ENCODE results near the gene CBFA2T2. TPM values are rescaled to one million over a fixed set of nuclear protein-coding genes. Genes with fewer than 3 reads are reported as not detected.
"Not testable (repeated sequence)": the region's sequence is repeated elsewhere in the genome, so short reads cannot be mapped to it uniquely, and the experiment has no call there.

CBFA2T2 gene
- total RNA-seq, 2 experiments from 2014 or later, result 17.9 to 18.6 TPM

- ATAC-seq (ENCODE audit: poor library complexity), result no peak
- Histone ChIP-seq H3K27me3 (ENCODE audit: control insufficient read depth in 1 of 2, insufficient read depth in 2 of 2, low read length in 2 of 2) (no peaks in the 10 kb centered on the region), H3K27ac (ENCODE audit: low read depth in 1 of 2, low read length in 2 of 2) (no peak overlapping the region), H3K4me1 (ENCODE audit: insufficient read depth, low read length) (no peaks in the 10 kb centered on the region), H3K4me3 (ENCODE audit: low read length) (no peak overlapping the region), H3K9me3 (ENCODE audit: control insufficient read depth in 1 of 2, insufficient read depth in 1 of 2, low read length in 2 of 2) (no peaks in the 10 kb centered on the region), H3K36me3 (ENCODE audit: insufficient read depth, low read length) (no peaks in the 10 kb centered on the region)
- Mint-ChIP-seq H3K9me3 (no peaks in the 10 kb centered on the region), H3K4me1 (ENCODE audit: low read depth) (no peaks in the 10 kb centered on the region), H3K27me3 (no peaks in the 10 kb centered on the region), H3K4me3 (no peak overlapping the region), H3K36me3 (ENCODE audit: low read depth) (no peaks in the 10 kb centered on the region), H3K27ac (no peak overlapping the region)
- CTCF ChIA-PET, result no interaction called here
- no peak for DNase-seq
- TF ChIP-seq CTCF (IDR thresholded peaks at IDR 0.05), result no peak
- POLR2A ChIA-PET, result no interaction called here
- intact Hi-C loops (cut with DNase I, micrococcal nuclease), result loop anchor here (5.0 kb wide), 1 partner anchor 668 kb away; no protein-coding TSS in a partner anchor
Measured at GRCh38 chr20:33459599-33459998, 30.3 kb upstream of the CBFA2T2 start.

- H3K9me3 ChIP-seq (ENCODE audit: control insufficient read depth in 1 of 2, insufficient read depth in 1 of 2, low read length in 2 of 2), result no peaks in the 10 kb centered on the region
- no peak overlapping the region for H3K4me3 Mint-ChIP-seq
- ATAC-seq (ENCODE audit: poor library complexity) (no peak), DNase-seq (no peak)
- H3K27me3 ChIP-seq (ENCODE audit: control insufficient read depth in 1 of 2, insufficient read depth in 2 of 2, low read length in 2 of 2), result no peaks in the 10 kb centered on the region
- H3K4me1 ChIP-seq (ENCODE audit: insufficient read depth, low read length), result no peaks in the 10 kb centered on the region
- intact Hi-C loops (cut with DNase I, micrococcal nuclease), result no loop called here
- H3K9me3 Mint-ChIP-seq, result no peaks in the 10 kb centered on the region
- H3K27me3 Mint-ChIP-seq, result no peaks in the 10 kb centered on the region
- no peak for TF ChIP-seq CTCF (IDR thresholded peaks at IDR 0.05)
- H3K27ac Mint-ChIP-seq, result no peak overlapping the region
- H3K36me3 Mint-ChIP-seq (ENCODE audit: low read depth), result no peaks in the 10 kb centered on the region
- CTCF ChIA-PET, result no interaction called here
- no peaks in the 10 kb centered on the region for H3K4me1 Mint-ChIP-seq (ENCODE audit: low read depth)
- no peaks in the 10 kb centered on the region for H3K36me3 ChIP-seq (ENCODE audit: insufficient read depth, low read length)
- H3K4me3 ChIP-seq (ENCODE audit: low read length), result no peak overlapping the region
- H3K27ac ChIP-seq (ENCODE audit: low read depth in 1 of 2, low read length in 2 of 2), result no peak overlapping the region
- POLR2A ChIA-PET, result no interaction called here
Measured at GRCh38 chr20:33460711-33461110, 29.2 kb upstream of the CBFA2T2 start.

GRCh38 chr20:33463332-33464101, 26.4 kb upstream of the CBFA2T2 start:
- no peaks in the 10 kb centered on the region for H3K36me3 ChIP-seq (ENCODE audit: insufficient read depth, low read length)
- H3K4me1 ChIP-seq (ENCODE audit: insufficient read depth, low read length), result no peaks in the 10 kb centered on the region
- no peaks in the 10 kb centered on the region for H3K4me1 Mint-ChIP-seq (ENCODE audit: low read depth)
- no peak overlapping the region for H3K27ac ChIP-seq (ENCODE audit: low read depth in 1 of 2, low read length in 2 of 2)
- no peak overlapping the region for H3K4me3 ChIP-seq (ENCODE audit: low read length)
- H3K36me3 Mint-ChIP-seq (ENCODE audit: low read depth), result no peaks in the 10 kb centered on the region
- intact Hi-C loops (cut with DNase I, micrococcal nuclease), result no loop called here
- ATAC-seq (ENCODE audit: poor library complexity) (no peak), DNase-seq (no peak)
- H3K9me3 Mint-ChIP-seq, result no peaks in the 10 kb centered on the region
- ChIA-PET CTCF (interaction anchor here (1.0 kb wide), 1 partner anchor 204 kb away, joined by 3 read pairs; no protein-coding TSS in a partner anchor), POLR2A (no interaction called here)
- TF ChIP-seq CTCF (IDR thresholded peaks at IDR 0.05), result no peak
- H3K27me3 Mint-ChIP-seq, result no peaks in the 10 kb centered on the region
- no peaks in the 10 kb centered on the region for H3K9me3 ChIP-seq (ENCODE audit: control insufficient read depth in 1 of 2, insufficient read depth in 1 of 2, low read length in 2 of 2)
- H3K27ac Mint-ChIP-seq, result no peak overlapping the region
- no peak overlapping the region for H3K4me3 Mint-ChIP-seq
- no peaks in the 10 kb centered on the region for H3K27me3 ChIP-seq (ENCODE audit: control insufficient read depth in 1 of 2, insufficient read depth in 2 of 2, low read length in 2 of 2)

- H3K36me3 Mint-ChIP-seq (ENCODE audit: low read depth); ATAC-seq (ENCODE audit: poor library complexity); H3K36me3 ChIP-seq (ENCODE audit: insufficient read depth, low read length); DNase-seq; H3K9me3 ChIP-seq (ENCODE audit: control insufficient read depth in 1 of 2, insufficient read depth in 1 of 2, low read length in 2 of 2); CTCF ChIA-PET; H3K4me1 ChIP-seq (ENCODE audit: insufficient read depth, low read length); H3K27ac Mint-ChIP-seq; H3K4me3 ChIP-seq (ENCODE audit: low read length); H3K4me3 Mint-ChIP-seq; H3K27me3 ChIP-seq (ENCODE audit: control insufficient read depth in 1 of 2, insufficient read depth in 2 of 2, low read length in 2 of 2); H3K27ac ChIP-seq (ENCODE audit: low read depth in 1 of 2, low read length in 2 of 2); intact Hi-C loops (cut with DNase I, micrococcal nuclease); H3K27me3 Mint-ChIP-seq; H3K4me1 Mint-ChIP-seq (ENCODE audit: low read depth); POLR2A ChIA-PET; H3K9me3 Mint-ChIP-seq: not testable (repeated sequence)
Measured at GRCh38 chr20:33464759-33465158, 25.1 kb upstream of the CBFA2T2 start.

All from CD4-positive, alpha-beta T cell (primary cell).